Activated naive CD8-positive, alpha-beta T cell treated with anti-CD3 and anti-CD28 coated beads, Interleukin-2, amount 10 ng/mL, durations not matched to agents 7 days and 5 days (primary cell): ENCODE data around the gene IFI30. TPM values are rescaled to one million over a fixed set of nuclear protein-coding genes. Genes with fewer than 3 reads are reported as not detected.

Source experiments
- total RNA-seq, 2 experiments: library from RNA; stranded (reverse); gene quantifications; one replicate each; pipeline ENCODE4 v1.2.3, GENCODE V29; 2021

IFI30 gene
- total RNA-seq, 2 experiments from 2014 or later: 78.8 to 80.8 TPM

Other genes with a start within 250 kb of the IFI30 start
- gene CCDC124, start 240.8 kb upstream of the IFI30 start, total RNA-seq: 10 to 100 TPM; 54.2 to 56.4 TPM
- gene KCNN1, start 206.7 kb upstream of the IFI30 start, total RNA-seq: not detected
- 10 to 100 TPM; 66.5 to 71.2 TPM for gene ARRDC2, start 165.6 kb upstream of the IFI30 start, total RNA-seq
- gene IL12RB1, start 86.9 kb upstream of the IFI30 start, total RNA-seq: 10 to 100 TPM; 52.5 to 56.4 TPM
- 10 to 100 TPM; 36.7 to 38.3 TPM for gene MAST3, start 76.0 kb upstream of the IFI30 start, total RNA-seq
- 10 to 100 TPM; 11.4 to 12.9 TPM for gene PIK3R2, start 20.6 kb upstream of the IFI30 start, total RNA-seq
- 1 to 10 TPM; 5.8 to 6.5 TPM for gene MPV17L2, start 19.4 kb downstream of the IFI30 start, total RNA-seq
- 1 to 10 TPM; 3.0 to 6.1 TPM for gene RAB3A, start 30.2 kb downstream of the IFI30 start, total RNA-seq
- under 1 TPM in 1 of 2 experiments, not detected in 1; 0.65 TPM for gene PDE4C, start 52.6 kb downstream of the IFI30 start, total RNA-seq
- gene IQCN, start 100.6 kb downstream of the IFI30 start, total RNA-seq: 1 to 10 TPM; 5.0 to 5.2 TPM
- 100 to 1,000 TPM; 366 to 394 TPM for gene JUND, start 107.8 kb downstream of the IFI30 start, total RNA-seq
- gene LSM4, start 149.3 kb downstream of the IFI30 start, total RNA-seq: 100 to 1,000 TPM; 151 to 157 TPM
- gene PGPEP1, start 166.8 kb downstream of the IFI30 start, total RNA-seq: 10 to 100 TPM; 41.3 to 45.7 TPM
- gene GDF15, start 212.3 kb downstream of the IFI30 start, total RNA-seq: under 1 TPM; 0.34 to 0.75 TPM
- 1 to 10 TPM; 1.2 to 1.6 TPM for gene LRRC25, start 223.8 kb downstream of the IFI30 start, total RNA-seq
- 100 to 1,000 TPM; 152 to 158 TPM for gene SSBP4, start 245.6 kb downstream of the IFI30 start, total RNA-seq